Vagina (tissue), 2 donors: ENCODE results near the gene RAB3GAP1. TPM values are rescaled to one million over a fixed set of nuclear protein-coding genes. Genes with fewer than 3 reads are reported as not detected.

Experiments used
- DNase-seq, 2 donors: peaks; one replicate each; pipeline ENCODE4 v3.0.0-alpha.2; 2017; ENCODE audit errors: extremely low spot score in 2 of 2
- H3K27ac ChIP-seq: fragments of 200-600 bp; sonication (generic); one replicate; pipeline ENCODE4 v1.5.1; 2019
- H3K27me3 ChIP-seq: fragments of 200-600 bp; sonication (generic); one replicate; pipeline ENCODE4 v1.5.1; 2019
- H3K36me3 ChIP-seq, 2 donors: fragments of 200-600 bp; sonication (generic); one replicate each; pipeline ENCODE4 v1.5.1; 2017 to 2019
- H3K4me1 ChIP-seq: fragments of 200-600 bp; sonication (generic); one replicate; pipeline ENCODE4 v1.5.1; 2019
- H3K4me3 ChIP-seq, 2 donors: fragments of 200-600 bp; sonication (generic); 1 replicate in 1 of 2; 2 replicates in 1 of 2; pipeline ENCODE4 v1.5.1; 2016 to 2019
- H3K9me3 ChIP-seq: fragments of 200-600 bp; sonication (generic); one replicate; pipeline ENCODE4 v1.5.1; 2019
- CTCF ChIP-seq, 3 experiments: fragments of 450-650 bp in 2 of 3; fragments of 200-600 bp in 1 of 3; sonication (generic) in 1 of 3; IDR thresholded peaks; one replicate each; pipeline ENCODE4 v1.5.1; 2017 to 2019; ENCODE audit warnings: antibody characterized with exemption in 3 of 3, mild to moderate bottlenecking in 2 of 3, moderate library complexity in 2 of 3
- POLR2A ChIP-seq, 2 donors: fragments of 450-650 bp; IDR thresholded peaks; one replicate each; pipeline ENCODE4 v1.6.1; 2017; ENCODE audit warnings: antibody characterized with exemption in 2 of 2, mild to moderate bottlenecking in 2 of 2, moderate library complexity in 2 of 2
- POLR2AphosphoS5 ChIP-seq, 2 donors: sonication (generic); formaldehyde crosslinking; IDR thresholded peaks; one replicate each; pipeline ENCODE4 v1.9.0; 2017; ENCODE audit warnings: antibody characterized with exemption in 2 of 2, mild to moderate bottlenecking in 2 of 2, low read depth in 1 of 2; ENCODE audit not compliant: insufficient read depth in 1 of 2
- intact Hi-C: fragments of 100-400 bp; cut with DNase I; formaldehyde crosslinking; loops from one replicate; pipeline ENCODE4 v1.15.1; 2023
- total RNA-seq: library from RNA; depleted of rRNA; stranded (reverse); fragments of >200 nt; gene quantifications from one replicate; pipeline ENCODE4 v1.2.3, GENCODE V29; 2016

The RAB3GAP1 gene
- total RNA-seq, 1 donor from 2014 or later = 44.9 TPM

GRCh38 chr2:135125940-135126339 is 73.8 kb downstream of the RAB3GAP1 start:
- Histone ChIP-seq H3K27ac (no peak overlapping the region), H3K4me3 (no peak overlapping the region), H3K27me3 (no peaks in the 10 kb centered on the region), H3K4me1 (no peaks in the 10 kb centered on the region), H3K36me3 (peaks cover 0 to 39% of the 10 kb centered on the region in 2 donors), H3K9me3 (no peaks in the 10 kb centered on the region)
- TF ChIP-seq POLR2A (IDR thresholded peaks at IDR 0.05) (no peak), CTCF (IDR thresholded peaks at IDR 0.05) (no peak), POLR2AphosphoS5 (IDR thresholded peaks at IDR 0.05; ENCODE audit: insufficient read depth in 1 of 2, low read depth in 1 of 2) (no peak)
- DNase-seq = no peak
- intact Hi-C loops = no loop called here

DNA sequence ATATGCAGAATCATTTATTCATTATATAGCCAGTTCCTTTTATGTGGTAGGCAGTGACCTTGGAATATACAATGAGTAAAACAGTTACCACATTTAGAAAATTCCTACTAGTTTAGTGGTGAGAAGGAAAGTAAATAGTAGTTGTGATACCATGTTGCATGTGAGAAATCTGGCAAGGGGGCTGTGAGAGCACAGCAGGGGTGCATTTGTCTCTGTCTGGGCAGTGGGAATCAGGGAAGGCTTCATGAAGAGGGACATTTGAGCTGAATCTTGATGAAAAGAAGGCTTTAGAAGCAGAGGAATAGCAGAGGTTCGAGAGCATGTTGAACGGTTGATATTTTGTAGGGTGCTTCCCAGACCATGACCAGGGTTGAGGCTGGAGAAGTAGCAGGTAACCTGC is 78.7 kb downstream of the RAB3GAP1 start:
- DNase-seq = no peak
- H3K9me3 ChIP-seq = no peaks in the 10 kb centered on the region
- no peak for TF ChIP-seq POLR2AphosphoS5 (IDR thresholded peaks at IDR 0.05; ENCODE audit: insufficient read depth in 1 of 2, low read depth in 1 of 2)
- TF ChIP-seq CTCF (IDR thresholded peaks at IDR 0.05) = no peak
- no peak for TF ChIP-seq POLR2A (IDR thresholded peaks at IDR 0.05)
- H3K27me3 ChIP-seq = no peaks in the 10 kb centered on the region
- no peak overlapping the region for H3K27ac ChIP-seq
- intact Hi-C loops = no loop called here
- peaks cover 0 to 48% of the 10 kb centered on the region in 2 donors for H3K36me3 ChIP-seq
- H3K4me1 ChIP-seq = no peaks in the 10 kb centered on the region
- no peak overlapping the region for H3K4me3 ChIP-seq

DNA sequence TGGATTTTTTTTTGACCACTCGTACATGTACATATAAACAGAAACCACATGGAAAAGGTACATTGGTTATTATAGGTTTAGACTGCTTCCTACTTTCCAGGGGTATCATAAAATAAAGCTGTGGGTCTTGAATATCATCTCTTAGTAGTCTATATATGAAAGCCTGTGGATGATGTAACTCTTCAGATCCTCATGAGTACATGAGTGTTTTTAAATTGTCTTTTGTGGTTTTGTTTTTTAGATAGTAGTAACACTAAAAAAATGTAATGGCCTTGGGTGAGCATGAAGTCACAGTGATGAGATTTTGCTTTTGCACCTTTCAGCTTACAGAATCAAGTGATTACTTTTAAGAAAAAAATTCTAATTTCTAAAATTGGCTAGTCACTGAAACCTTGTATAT is 80.2 kb downstream of the RAB3GAP1 start:
- no peak overlapping the region for H3K4me3 ChIP-seq
- DNase-seq = no peak
- intact Hi-C loops = no loop called here
- no peak overlapping the region for H3K27ac ChIP-seq
- no peaks in the 10 kb centered on the region for H3K4me1 ChIP-seq
- H3K27me3 ChIP-seq = no peaks in the 10 kb centered on the region
- H3K9me3 ChIP-seq = no peaks in the 10 kb centered on the region
- H3K36me3 ChIP-seq = peaks cover 0 to 48% of the 10 kb centered on the region in 2 donors
- TF ChIP-seq POLR2AphosphoS5 (IDR thresholded peaks at IDR 0.05; ENCODE audit: insufficient read depth in 1 of 2, low read depth in 1 of 2) = no peak

DNA sequence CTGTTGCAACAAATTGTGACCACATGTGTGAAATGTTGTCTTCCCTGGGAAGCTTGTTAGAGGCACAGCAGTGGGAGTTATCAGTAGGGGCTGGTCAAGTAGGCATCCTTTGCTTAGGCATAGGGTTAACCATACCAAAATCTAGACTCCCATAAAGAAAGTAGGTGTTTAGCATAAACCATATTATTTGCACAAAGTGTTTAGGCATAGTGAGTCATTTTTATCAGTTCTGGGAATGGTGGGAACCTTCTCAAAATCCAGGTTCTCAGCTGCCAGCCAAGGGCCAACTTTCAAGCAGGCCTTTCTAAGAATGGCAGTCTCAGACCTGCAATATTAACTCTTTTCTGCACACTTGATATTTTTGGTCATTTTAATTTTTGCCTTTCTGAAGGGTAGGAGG is 88.5 kb downstream of the RAB3GAP1 start:
- no peak for TF ChIP-seq POLR2A (IDR thresholded peaks at IDR 0.05)
- TF ChIP-seq CTCF (IDR thresholded peaks at IDR 0.05) = no peak
- no peak for TF ChIP-seq POLR2AphosphoS5 (IDR thresholded peaks at IDR 0.05; ENCODE audit: insufficient read depth in 1 of 2, low read depth in 1 of 2)
- Histone ChIP-seq H3K4me1 (no peaks in the 10 kb centered on the region), H3K36me3 (peaks cover 0 to 28% of the 10 kb centered on the region in 2 donors), H3K4me3 (no peak overlapping the region), H3K27ac (no peak overlapping the region), H3K9me3 (no peaks in the 10 kb centered on the region), H3K27me3 (no peaks in the 10 kb centered on the region)
- intact Hi-C loops = no loop called here
- DNase-seq = no peak

- intact Hi-C loops = no loop called here
- Histone ChIP-seq H3K9me3 (no peaks in the 10 kb centered on the region), H3K36me3 (peaks cover 0 to 16% of the 10 kb centered on the region in 2 donors), H3K4me3 (no peak overlapping the region), H3K27ac (no peak overlapping the region), H3K27me3 (no peaks in the 10 kb centered on the region), H3K4me1 (no peaks in the 10 kb centered on the region)
- DNase-seq = no peak
- no peak for TF ChIP-seq POLR2A (IDR thresholded peaks at IDR 0.05)
- TF ChIP-seq CTCF (IDR thresholded peaks at IDR 0.05) = no peak
- TF ChIP-seq POLR2AphosphoS5 (IDR thresholded peaks at IDR 0.05; ENCODE audit: insufficient read depth in 1 of 2, low read depth in 1 of 2) = no peak
These were observed 90.2 kb downstream of the RAB3GAP1 start for GRCh38 chr2:135142323-135142722.
